D721Med (cell line): ENCODE measurements around the gene SYTL2.
A peak's percentile ranks its signal among the peaks of the same experiment; 100 is the strongest.
"Not testable (repeated sequence)": the region's sequence is repeated elsewhere in the genome, so short reads cannot be mapped to it uniquely, and the experiment has no call there.

ENCODE experiments used
- DNase-seq: peaks from one replicate; pipeline ENCODE4 v3.0.0; 2011; ENCODE audit warnings: low spot score; ENCODE audit not compliant: insufficient read length
- FAIRE-seq: peaks from 2 replicates; lab custom pipeline; 2011; peaks lifted over from hg19 to GRCh38; lab: Jason Lieb, UNC
- TF ChIP-seq, protein P1 (sequence below): IDR thresholded peaks from 2 replicates; pipeline ENCODE4 v1.5.1; 2012; ENCODE audit warnings: mild to moderate bottlenecking, control low read depth; ENCODE audit not compliant: insufficient read depth; ENCODE audit errors: missing control alignments

Gene SYTL2, protein sequence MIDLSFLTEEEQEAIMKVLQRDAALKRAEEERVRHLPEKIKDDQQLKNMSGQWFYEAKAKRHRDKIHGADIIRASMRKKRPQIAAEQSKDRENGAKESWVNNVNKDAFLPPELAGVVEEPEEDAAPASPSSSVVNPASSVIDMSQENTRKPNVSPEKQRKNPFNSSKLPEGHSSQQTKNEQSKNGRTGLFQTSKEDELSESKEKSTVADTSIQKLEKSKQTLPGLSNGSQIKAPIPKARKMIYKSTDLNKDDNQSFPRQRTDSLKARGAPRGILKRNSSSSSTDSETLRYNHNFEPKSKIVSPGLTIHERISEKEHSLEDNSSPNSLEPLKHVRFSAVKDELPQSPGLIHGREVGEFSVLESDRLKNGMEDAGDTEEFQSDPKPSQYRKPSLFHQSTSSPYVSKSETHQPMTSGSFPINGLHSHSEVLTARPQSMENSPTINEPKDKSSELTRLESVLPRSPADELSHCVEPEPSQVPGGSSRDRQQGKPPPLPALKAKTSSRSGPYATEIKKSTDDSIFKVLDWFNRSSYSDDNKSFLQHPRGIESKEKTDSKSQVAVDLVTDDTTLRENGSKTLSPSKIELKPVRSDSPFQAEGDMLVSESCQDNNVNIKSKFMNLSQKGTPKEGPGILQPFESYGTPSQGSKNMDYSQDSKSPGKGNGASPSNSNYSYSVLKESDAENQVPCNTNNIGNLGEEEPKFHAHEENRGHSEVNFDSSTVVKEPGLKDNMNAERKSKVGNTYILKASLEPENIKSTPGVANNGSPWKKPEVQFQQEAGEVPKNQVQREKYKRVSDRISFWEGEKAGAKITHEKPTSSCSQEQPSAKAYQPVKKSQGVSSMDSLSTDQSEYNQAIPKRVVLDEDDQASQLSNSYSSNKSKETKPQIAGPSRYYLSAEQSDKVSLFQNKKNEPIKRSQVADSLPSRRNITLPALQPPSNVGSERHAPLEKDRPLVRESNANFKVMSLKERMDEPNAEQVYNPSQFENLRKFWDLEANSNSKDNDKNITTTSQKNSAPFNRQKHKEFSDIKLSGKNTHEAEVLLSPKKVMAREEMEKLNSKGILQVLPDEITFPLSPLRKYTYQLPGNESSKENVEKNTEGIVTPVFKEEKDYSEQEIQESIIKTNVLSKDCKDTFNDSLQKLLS (N-terminal part only)

DNA sequence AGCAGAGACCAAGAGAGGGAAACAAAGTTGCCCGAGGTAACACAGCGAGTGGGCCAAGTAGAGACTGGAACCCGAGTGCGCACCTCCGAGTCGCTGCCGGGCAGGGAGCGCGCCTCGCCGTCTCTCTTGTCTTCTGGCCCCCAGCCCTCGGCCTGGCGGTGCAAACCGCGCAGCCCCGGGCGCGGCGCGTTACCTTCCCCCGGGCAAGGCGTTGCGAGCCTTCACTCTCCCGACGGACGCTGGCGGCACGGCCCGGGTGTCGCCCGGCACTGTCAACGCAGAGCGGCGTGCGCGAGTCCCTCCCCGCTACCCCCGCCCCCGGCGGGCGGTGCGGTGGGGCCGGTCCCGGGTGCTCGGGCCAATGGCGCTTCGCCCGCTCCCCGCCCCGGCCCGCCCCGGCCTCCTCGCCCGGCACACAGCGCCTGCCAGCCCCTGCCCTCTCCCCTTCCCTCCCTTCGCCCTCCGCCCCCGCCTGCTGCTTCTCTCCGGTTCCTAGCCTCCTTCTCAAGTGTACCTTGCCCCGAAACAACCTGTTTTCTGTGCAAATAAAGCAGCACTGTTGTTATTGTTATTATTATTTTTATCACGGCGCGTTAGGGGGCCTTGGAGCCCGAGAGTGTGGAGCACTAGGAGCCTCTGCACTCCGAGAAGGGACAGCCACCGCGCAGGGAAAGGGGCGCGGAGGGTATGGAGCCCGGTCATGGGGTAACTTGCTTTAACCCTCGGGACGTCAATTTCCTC is at the start of gene SYTL2:
Gene SYTL2, minus strand, starts transcription at position 271 of the 741 bp plus-strand sequence. CDS start 53,416 bp downstream, outside the sequence.
- DNase-seq (peak; percentile 57), FAIRE-seq (no peak)
- TF ChIP-seq, protein P1, sequence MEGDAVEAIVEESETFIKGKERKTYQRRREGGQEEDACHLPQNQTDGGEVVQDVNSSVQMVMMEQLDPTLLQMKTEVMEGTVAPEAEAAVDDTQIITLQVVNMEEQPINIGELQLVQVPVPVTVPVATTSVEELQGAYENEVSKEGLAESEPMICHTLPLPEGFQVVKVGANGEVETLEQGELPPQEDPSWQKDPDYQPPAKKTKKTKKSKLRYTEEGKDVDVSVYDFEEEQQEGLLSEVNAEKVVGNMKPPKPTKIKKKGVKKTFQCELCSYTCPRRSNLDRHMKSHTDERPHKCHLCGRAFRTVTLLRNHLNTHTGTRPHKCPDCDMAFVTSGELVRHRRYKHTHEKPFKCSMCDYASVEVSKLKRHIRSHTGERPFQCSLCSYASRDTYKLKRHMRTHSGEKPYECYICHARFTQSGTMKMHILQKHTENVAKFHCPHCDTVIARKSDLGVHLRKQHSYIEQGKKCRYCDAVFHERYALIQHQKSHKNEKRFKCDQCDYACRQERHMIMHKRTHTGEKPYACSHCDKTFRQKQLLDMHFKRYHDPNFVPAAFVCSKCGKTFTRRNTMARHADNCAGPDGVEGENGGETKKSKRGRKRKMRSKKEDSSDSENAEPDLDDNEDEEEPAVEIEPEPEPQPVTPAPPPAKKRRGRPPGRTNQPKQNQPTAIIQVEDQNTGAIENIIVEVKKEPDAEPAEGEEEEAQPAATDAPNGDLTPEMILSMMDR, result no peak

DNA sequence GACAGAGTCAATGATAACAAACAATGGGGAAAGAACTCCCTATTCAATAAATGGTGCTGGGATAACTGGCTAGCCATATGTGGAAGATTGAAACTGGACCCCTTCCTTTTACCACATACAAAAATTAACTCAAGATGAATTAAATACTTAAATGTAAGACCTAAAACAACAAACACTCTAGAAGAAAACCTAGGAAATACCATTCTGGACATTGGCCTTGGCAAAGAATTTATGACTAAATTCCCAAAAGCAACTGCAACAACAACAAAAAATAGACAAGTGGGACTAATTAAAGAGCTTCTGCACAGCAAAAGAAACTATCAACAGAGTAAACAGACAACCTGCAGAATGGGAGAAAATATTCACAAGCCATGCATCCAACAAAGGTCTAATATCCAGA is 48.6 kb upstream of the SYTL2 start:
- DNase-seq, FAIRE-seq: not testable (repeated sequence)

DNA sequence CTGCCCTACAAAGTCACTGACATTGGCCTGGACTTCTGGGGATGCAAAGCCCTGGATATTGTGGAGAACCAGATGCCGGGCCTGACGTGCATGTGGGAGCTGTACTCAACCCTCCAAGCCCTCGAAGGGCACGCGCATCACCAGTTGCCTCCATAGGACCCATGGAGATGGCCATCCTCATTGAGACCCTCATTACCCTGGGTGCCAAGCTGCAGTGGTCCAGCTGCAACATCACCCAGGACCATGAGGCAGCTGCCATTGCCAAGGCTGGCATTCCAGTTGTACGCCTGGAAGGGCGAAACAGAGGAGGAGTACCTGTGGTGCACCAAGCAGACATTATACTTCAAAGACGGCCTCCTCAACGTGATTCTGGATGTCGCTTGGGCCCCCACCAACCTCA is 46.2 kb upstream of the SYTL2 start:
- no peak for DNase-seq
- no peak for FAIRE-seq
- TF ChIP-seq, protein P1, result no peak

DNA sequence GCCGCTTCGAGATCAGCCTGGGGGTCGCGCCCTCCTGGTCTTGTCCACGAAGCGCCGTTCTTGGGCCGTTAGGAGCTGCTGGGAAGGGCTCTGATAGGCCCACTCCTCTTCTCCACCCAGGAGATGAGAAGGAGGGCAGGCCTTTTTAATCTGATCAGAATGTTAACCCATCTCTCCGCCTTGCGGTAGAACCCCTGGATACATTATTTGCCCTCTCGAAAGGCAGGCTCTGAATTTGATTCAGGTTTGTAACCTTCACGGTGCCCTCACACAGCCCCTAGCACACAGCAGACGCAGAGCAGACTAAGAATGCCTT is 44.4 kb upstream of the SYTL2 start, which contains the start of gene CCDC83:
Gene CCDC83, plus strand, starts transcription at position 43 of the 316 bp plus-strand sequence. CDS start 9,741 bp downstream, outside the sequence.
- TF ChIP-seq, protein P1, result no peak
- no peak for FAIRE-seq
- no peak for DNase-seq

DNA sequence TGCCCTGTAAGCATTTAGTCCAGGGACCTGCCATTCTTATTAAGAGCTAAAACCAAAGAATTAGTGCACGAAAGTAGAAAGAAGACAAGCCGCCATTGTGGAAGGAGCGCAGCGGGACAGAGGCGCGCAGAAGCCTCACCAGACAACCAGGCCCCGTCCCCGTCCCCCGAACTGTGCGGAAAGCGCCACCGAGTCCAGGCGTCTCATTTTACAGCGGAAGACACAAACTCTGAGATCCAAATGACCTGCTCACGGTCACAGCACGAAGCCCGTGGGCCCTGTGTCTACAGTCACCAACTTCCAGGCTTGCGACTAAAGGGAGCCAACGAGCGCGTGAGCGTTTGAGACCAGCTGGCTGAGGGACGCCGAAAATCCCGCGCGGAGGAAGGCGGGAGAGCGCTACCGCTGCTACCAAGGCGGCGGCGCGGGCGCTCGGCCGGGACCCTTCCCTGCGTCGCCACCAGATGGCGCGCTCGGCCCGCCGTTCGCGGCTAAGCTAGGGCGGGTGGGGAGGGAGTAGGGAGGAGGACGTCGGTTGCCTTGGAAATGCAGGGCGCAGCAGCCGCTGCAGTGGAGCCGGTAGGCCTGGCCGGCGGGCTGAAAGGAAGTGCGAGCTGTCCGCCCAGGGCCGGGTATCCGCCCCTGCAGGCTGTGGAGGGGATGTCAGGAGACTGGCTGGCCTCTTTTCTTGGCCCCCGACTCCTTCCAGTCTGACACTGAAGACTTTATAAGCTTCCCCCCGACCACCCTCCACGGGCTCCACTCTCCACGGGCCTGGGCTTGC is 43.8 kb upstream of the SYTL2 start:
- DNase-seq, result peak; percentile 60
- FAIRE-seq, result no peak
- TF ChIP-seq, protein P1, result peak; percentile 68

DNA sequence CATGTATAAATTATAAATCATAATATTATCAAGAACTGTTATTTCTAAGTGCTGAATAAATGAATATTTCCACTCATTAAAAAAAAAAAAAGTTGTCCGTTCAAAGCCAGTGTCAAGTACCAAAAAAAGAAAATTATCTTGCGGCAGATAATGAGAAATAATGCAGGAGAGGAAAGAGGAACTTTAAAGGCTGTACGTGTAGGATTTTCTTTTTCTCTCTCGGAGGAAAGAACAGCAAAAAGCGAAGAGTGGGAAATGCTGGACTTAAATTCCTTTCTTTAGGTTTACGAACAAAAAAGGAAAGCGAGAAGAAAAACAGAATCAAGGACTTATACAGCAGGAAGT is 43.2 kb upstream of the SYTL2 start:
- FAIRE-seq (no peak), DNase-seq (no peak)
- TF ChIP-seq, protein P1, result no peak

DNA sequence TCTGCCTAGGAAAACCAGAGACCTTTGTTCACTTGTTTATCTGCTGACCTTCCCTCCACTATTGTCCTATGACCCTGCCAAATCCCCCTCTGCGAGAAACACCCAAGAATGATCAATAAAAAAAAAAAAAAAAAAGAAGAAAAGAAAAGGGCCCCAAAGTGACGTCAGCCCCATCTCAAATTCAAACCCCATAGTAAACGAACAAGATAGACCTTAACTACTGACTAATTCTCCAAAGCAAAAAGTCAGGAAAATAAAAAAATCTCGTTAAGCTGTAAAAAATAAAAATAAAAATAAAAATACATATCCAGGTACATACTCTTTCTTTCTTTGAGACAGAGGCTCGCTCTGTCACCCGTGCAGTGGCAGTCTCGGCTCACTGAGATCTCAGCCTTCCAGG is 42.6 kb upstream of the SYTL2 start:
- FAIRE-seq, result not testable (repeated sequence)

DNA sequence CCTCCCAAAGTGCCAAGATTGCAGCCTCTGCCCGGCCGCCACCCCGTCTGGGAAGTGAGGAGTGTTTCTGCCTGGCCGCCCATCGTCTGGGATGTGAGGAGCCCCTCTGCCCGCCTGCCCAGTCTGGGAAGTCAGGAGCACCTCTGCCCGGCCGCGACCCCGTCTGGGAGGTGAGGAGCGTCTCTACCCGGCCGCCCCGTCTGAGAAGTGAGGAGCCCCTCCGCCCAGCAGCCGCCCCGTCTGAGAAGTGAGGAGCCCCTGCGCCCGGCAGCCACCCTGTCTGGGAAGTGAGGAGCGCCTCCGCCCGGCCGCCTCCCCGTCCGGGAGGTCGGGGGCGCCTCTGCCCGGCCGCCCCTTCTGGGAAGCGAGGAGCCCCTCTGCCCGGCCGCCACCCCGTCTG is 41.8 kb upstream of the SYTL2 start:
- FAIRE-seq, DNase-seq: not testable (repeated sequence)

More for the DNA sequence above, 42.6 kb upstream of the SYTL2 start:
- DNase-seq, result not testable (repeated sequence)
